Gastroesophageal sphincter (tissue), 4 donors: Measurements from ENCODE around the gene UBC. TPM values are rescaled to one million over a fixed set of nuclear protein-coding genes. Genes with fewer than 3 reads are reported as not detected.
A peak's percentile ranks its signal among the peaks of the same experiment; 100 is the strongest.
"Not testable (repeated sequence)": the region's sequence is repeated elsewhere in the genome, so short reads cannot be mapped to it uniquely, and the experiment has no call there.

Experiments
- ATAC-seq: fragments of 150-250 bp; one replicate; pipeline ENCODE4 v1.9.1; 2016; ENCODE audit warnings: mild to moderate bottlenecking, moderate library complexity
- H3K27ac ChIP-seq, 4 donors: fragments of 200-600 bp; sonication (generic) in 3 of 4; 1 replicate in 3 of 4; 2 replicates in 1 of 4; pipeline ENCODE4 v1.5.1; 2016 to 2019
- H3K27me3 ChIP-seq: fragments of 200-600 bp; sonication (generic); one replicate; pipeline ENCODE4 v1.5.1; 2019
- H3K36me3 ChIP-seq, 2 donors: fragments of 200-600 bp; sonication (generic); one replicate each; pipeline ENCODE4 v1.5.1; 2019; ENCODE audit warnings: control low read depth in 1 of 2
- H3K4me1 ChIP-seq, 3 donors: fragments of 200-600 bp; sonication (generic); 1 replicate in 2 of 3; 2 replicates in 1 of 3; pipeline ENCODE4 v1.5.1; 2016 to 2019; ENCODE audit warnings: control low read depth in 2 of 3
- H3K4me3 ChIP-seq, 2 donors: fragments of 200-600 bp; sonication (generic); one replicate each; pipeline ENCODE4 v1.5.1; 2019; ENCODE audit warnings: mild to moderate bottlenecking in 1 of 2, moderate library complexity in 1 of 2
- H3K9me3 ChIP-seq, 3 donors: fragments of 200-600 bp; sonication (generic); one replicate each; pipeline ENCODE4 v1.5.1; 2017 to 2019; ENCODE audit warnings: control low read depth in 2 of 3
- CTCF ChIP-seq, 4 experiments: fragments of 200-600 bp in 2 of 4; fragments of 450-650 bp in 2 of 4; sonication (generic) in 1 of 4; IDR thresholded peaks; one replicate each; pipeline ENCODE4 v1.5.1; 2017 to 2019; ENCODE audit warnings: antibody characterized with exemption in 4 of 4, mild to moderate bottlenecking in 2 of 4, moderate library complexity in 2 of 4
- EP300 ChIP-seq: sonication (generic); formaldehyde crosslinking; IDR thresholded peaks from one replicate; pipeline ENCODE4 v1.6.1; 2017; ENCODE audit warnings: antibody characterized with exemption, mild to moderate bottlenecking
- POLR2A ChIP-seq, 2 donors: fragments of 450-650 bp; IDR thresholded peaks; one replicate each; pipeline ENCODE4 v1.6.1; 2017; ENCODE audit warnings: antibody characterized with exemption in 2 of 2, mild to moderate bottlenecking in 2 of 2, moderate library complexity in 1 of 2
- POLR2AphosphoS5 ChIP-seq: sonication (generic); formaldehyde crosslinking; IDR thresholded peaks from one replicate; pipeline ENCODE4 v1.6.1; 2017; ENCODE audit warnings: antibody characterized with exemption
- WGBS, 2 donors: methylation state at CpG; one replicate each; pipeline ENCODE4 v1.1.5; 2018; ENCODE audit warnings: low coverage in 1 of 2; 5-methylcytosine and 5-hydroxymethylcytosine counted together
- total RNA-seq, 4 donors: library from RNA; depleted of rRNA; stranded (reverse); fragments of >200 nt; gene quantifications; one replicate each; pipeline ENCODE4 v1.1.0, GENCODE V29; 2016

The UBC gene
- total RNA-seq, 4 donors from 2014 or later: 1,376 to 1,776 (median 1,632) TPM

- H3K4me1 ChIP-seq: peaks cover 8 to 62% (median 15%) of the 10 kb centered on the region in 3 donors
- ATAC-seq: peak; percentile 32
- no peaks in the 10 kb centered on the region for H3K27me3 ChIP-seq
- H3K27ac ChIP-seq: peak overlapping the region in 3 of 4 donors; percentile 10 to 60 (median 58)
- H3K9me3 ChIP-seq: no peaks in the 10 kb centered on the region
- 0% methylated on average over 2 of the region's 2 CpGs for WGBS, 2 donors
- H3K36me3 ChIP-seq: peaks cover 0 to 17% of the 10 kb centered on the region in 2 donors
- TF ChIP-seq POLR2A (IDR thresholded peaks at IDR 0.05): no peak
- peak; percentile 36 for TF ChIP-seq POLR2AphosphoS5
- TF ChIP-seq CTCF (IDR thresholded peaks at IDR 0.05): peak; percentile 94 to 98 (median 98)
- H3K4me3 ChIP-seq: no peak overlapping the region
Measured at GRCh38 chr12:124906606-124907261, 7.7 kb downstream of the UBC start.

- 10 to 19% methylated on average over 6 to 12 of the region's 15 CpGs for WGBS, 2 donors
- TF ChIP-seq POLR2AphosphoS5: peak; percentile 90
- TF ChIP-seq EP300: no peak
- no peak for TF ChIP-seq CTCF (IDR thresholded peaks at IDR 0.05)
- no peak for TF ChIP-seq POLR2A (IDR thresholded peaks at IDR 0.05)
- Histone ChIP-seq H3K4me3 (peak overlapping the region in 1 of 2 donors; percentile 14), H3K27me3 (no peaks in the 10 kb centered on the region), H3K4me1 (peaks cover 3 to 40% (median 4%) of the 10 kb centered on the region in 3 donors), H3K9me3 (no peaks in the 10 kb centered on the region), H3K36me3 (no peaks in the 10 kb centered on the region), H3K27ac (peak overlapping the region; percentile 53 to 83 (median 68))
- peak; percentile 90 for ATAC-seq
Measured at GRCh38 chr12:124904306-124905098, 9.9 kb downstream of the UBC start.

- Histone ChIP-seq H3K27ac (no peak overlapping the region), H3K9me3 (no peaks in the 10 kb centered on the region), H3K27me3 (no peaks in the 10 kb centered on the region), H3K4me1 (peaks cover 3 to 46% (median 4%) of the 10 kb centered on the region in 3 donors), H3K4me3 (no peak overlapping the region), H3K36me3 (no peaks in the 10 kb centered on the region)
- ATAC-seq: no peak
- TF ChIP-seq CTCF (IDR thresholded peaks at IDR 0.05) (no peak), POLR2AphosphoS5 (no peak), EP300 (no peak), POLR2A (IDR thresholded peaks at IDR 0.05) (no peak)
- WGBS, 2 donors: 90 to 93% methylated on average over 2 to 4 of the region's 6 CpGs
Measured at GRCh38 chr12:124902916-124903315, 11.5 kb downstream of the UBC start.

GRCh38 chr12:124901003-124901402 lies 13.4 kb downstream of the UBC start:
- H3K27ac ChIP-seq: no peak overlapping the region
- H3K27me3 ChIP-seq: no peaks in the 10 kb centered on the region
- H3K36me3 ChIP-seq: no peaks in the 10 kb centered on the region
- H3K4me1 ChIP-seq: peaks cover 3 to 38% (median 4%) of the 10 kb centered on the region in 3 donors
- ATAC-seq: no peak
- 39 to 62% methylated on average over 3 of the region's 3 CpGs for WGBS, 2 donors
- H3K9me3 ChIP-seq: no peaks in the 10 kb centered on the region
- no peak overlapping the region for H3K4me3 ChIP-seq
- TF ChIP-seq POLR2A (IDR thresholded peaks at IDR 0.05): no peak
- no peak for TF ChIP-seq CTCF (IDR thresholded peaks at IDR 0.05)

GRCh38 chr12:124900345-124900795 lies 14.1 kb downstream of the UBC start:
- peaks cover 3 to 34% (median 4%) of the 10 kb centered on the region in 3 donors for H3K4me1 ChIP-seq
- not testable (repeated sequence) for H3K27ac ChIP-seq, H3K9me3 ChIP-seq, ATAC-seq, H3K27me3 ChIP-seq, H3K4me3 ChIP-seq, H3K36me3 ChIP-seq
- 73 to 80% methylated on average over 5 to 6 of the region's 8 CpGs for WGBS, 2 donors
